ENCODE results near the gene ZFP90.

The ZFP90 gene

DNA sequence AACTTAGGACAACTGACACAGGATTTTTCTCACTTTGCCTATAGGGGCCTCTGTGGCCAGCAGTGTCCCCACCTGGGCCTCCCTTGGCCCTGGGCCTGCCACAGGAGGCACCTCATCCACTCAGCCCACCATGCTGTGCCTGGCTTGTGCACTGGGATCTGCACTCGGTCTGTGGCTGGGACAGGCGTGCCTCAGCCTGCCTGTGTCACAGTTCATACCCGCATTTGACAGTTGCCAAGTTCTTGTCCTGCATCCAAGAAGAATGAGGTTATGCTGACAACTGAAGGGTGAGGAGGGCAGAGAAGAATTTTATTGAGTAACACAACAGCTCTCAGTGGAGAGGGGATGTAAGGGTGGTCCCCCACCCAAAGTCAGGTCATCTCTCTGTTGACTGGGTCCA is 36.0 kb downstream of the ZFP90 start:
- Mint-ChIP-seq H3K4me1 (ENCODE audit: low read depth) (no peaks in the 10 kb centered on the region), H3K9me3 (peaks cover 89% of the 10 kb centered on the region), H3K27ac (no peak overlapping the region), H3K27me3 (no peaks in the 10 kb centered on the region), H3K4me3 (no peak overlapping the region), H3K36me3 (ENCODE audit: low read depth) (peaks cover 6% of the 10 kb centered on the region)
- intact Hi-C loops (cut with micrococcal nuclease), result no loop called here

GRCh38 chr16:68577352-68577853 is 38.3 kb downstream of the ZFP90 start:
- H3K4me3 Mint-ChIP-seq, result no peak overlapping the region
- H3K36me3 Mint-ChIP-seq (ENCODE audit: low read depth), result peaks cover 6% of the 10 kb centered on the region
- H3K9me3 Mint-ChIP-seq, result peaks cover 89% of the 10 kb centered on the region
- H3K27me3 Mint-ChIP-seq, result no peaks in the 10 kb centered on the region
- intact Hi-C loops (cut with micrococcal nuclease), result no loop called here
- H3K27ac Mint-ChIP-seq, result no peak overlapping the region
- no peaks in the 10 kb centered on the region for H3K4me1 Mint-ChIP-seq (ENCODE audit: low read depth)

GRCh38 chr16:68590201-68590994 is 51.3 kb downstream of the ZFP90 start:
- Mint-ChIP-seq H3K4me3 (no peak overlapping the region), H3K4me1 (ENCODE audit: low read depth) (peaks cover 5% of the 10 kb centered on the region), H3K27me3 (peaks cover 10% of the 10 kb centered on the region), H3K27ac (no peak overlapping the region), H3K36me3 (ENCODE audit: low read depth) (no peaks in the 10 kb centered on the region), H3K9me3 (no peaks in the 10 kb centered on the region)
- intact Hi-C loops (cut with micrococcal nuclease), result loop anchor here (2.0 kb wide), 1 partner anchor 62 kb away; no protein-coding TSS in a partner anchor

DNA sequence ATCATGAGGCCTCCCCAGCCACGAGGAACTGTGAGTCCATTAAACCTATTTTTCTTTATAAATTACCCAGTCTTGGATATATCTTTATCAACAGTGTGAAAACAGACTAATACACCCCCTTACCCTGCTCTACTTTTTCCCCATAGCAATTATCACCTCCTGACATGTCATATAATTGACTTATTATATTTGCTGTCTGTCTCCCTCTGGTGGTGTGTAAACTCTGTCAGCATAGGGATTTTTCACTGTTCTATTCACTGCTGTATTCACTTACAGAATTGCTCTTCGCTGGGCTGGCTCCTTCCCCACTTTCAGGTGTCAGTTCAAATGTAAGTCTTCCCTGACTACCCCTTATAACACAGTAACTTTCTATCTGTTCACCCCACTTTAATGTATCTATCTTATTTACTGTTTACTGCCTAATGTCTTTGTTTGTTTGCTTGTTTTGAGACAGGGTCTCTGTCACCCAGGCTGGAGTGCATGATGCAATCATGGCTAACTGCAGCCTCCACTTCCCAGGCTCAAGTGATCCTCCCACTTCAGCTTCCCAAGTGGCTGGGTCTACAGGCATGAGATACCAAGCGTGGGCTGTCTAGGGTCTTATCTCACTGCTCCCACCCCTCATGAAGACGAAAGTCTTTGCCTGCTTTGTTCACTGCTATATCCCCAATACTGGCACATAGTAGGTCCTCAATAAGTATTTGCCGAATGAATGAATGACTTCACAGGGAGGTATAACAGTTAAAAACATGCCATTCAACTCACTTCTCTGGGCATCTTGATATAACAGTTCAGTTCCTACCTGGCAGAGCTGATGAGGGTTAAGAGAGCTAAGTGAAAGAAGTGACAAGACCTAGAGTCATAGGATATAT is 53.6 kb downstream of the ZFP90 start:
- intact Hi-C loops (cut with micrococcal nuclease), result no loop called here
- no peak overlapping the region for H3K27ac Mint-ChIP-seq
- no peaks in the 10 kb centered on the region for H3K9me3 Mint-ChIP-seq
- peaks cover 10% of the 10 kb centered on the region for H3K27me3 Mint-ChIP-seq
- H3K4me3 Mint-ChIP-seq, result no peak overlapping the region
- no peaks in the 10 kb centered on the region for H3K36me3 Mint-ChIP-seq (ENCODE audit: low read depth)
- H3K4me1 Mint-ChIP-seq (ENCODE audit: low read depth), result peaks cover 5% of the 10 kb centered on the region

GRCh38 chr16:68596266-68596665 is 57.2 kb downstream of the ZFP90 start:
- H3K27ac Mint-ChIP-seq, result no peak overlapping the region
- intact Hi-C loops (cut with micrococcal nuclease), result no loop called here
- H3K4me1 Mint-ChIP-seq (ENCODE audit: low read depth), result no peaks in the 10 kb centered on the region
- H3K36me3 Mint-ChIP-seq (ENCODE audit: low read depth), result no peaks in the 10 kb centered on the region
- H3K9me3 Mint-ChIP-seq, result no peaks in the 10 kb centered on the region
- no peak overlapping the region for H3K4me3 Mint-ChIP-seq
- peaks cover 2% of the 10 kb centered on the region for H3K27me3 Mint-ChIP-seq

- H3K4me3 Mint-ChIP-seq, result no peak overlapping the region
- H3K27ac Mint-ChIP-seq, result no peak overlapping the region
- no peaks in the 10 kb centered on the region for H3K36me3 Mint-ChIP-seq (ENCODE audit: low read depth)
- intact Hi-C loops (cut with micrococcal nuclease), result no loop called here
- H3K4me1 Mint-ChIP-seq (ENCODE audit: low read depth), result no peaks in the 10 kb centered on the region
- no peaks in the 10 kb centered on the region for H3K9me3 Mint-ChIP-seq
- no peaks in the 10 kb centered on the region for H3K27me3 Mint-ChIP-seq
These were observed 60.5 kb downstream of the ZFP90 start for GRCh38 chr16:68599586-68599985.

- intact Hi-C loops (cut with micrococcal nuclease), result no loop called here
- no peaks in the 10 kb centered on the region for H3K36me3 Mint-ChIP-seq (ENCODE audit: low read depth)
These were observed 66.7 kb downstream of the ZFP90 start for GRCh38 chr16:68605746-68606145.

GRCh38 chr16:68607443-68607842 is 68.4 kb downstream of the ZFP90 start:
- Mint-ChIP-seq H3K4me1 (ENCODE audit: low read depth) (no peaks in the 10 kb centered on the region), H3K9me3 (no peaks in the 10 kb centered on the region), H3K27me3 (peaks cover 2% of the 10 kb centered on the region), H3K36me3 (ENCODE audit: low read depth) (no peaks in the 10 kb centered on the region), H3K4me3 (no peak overlapping the region), H3K27ac (no peak overlapping the region)
- intact Hi-C loops (cut with micrococcal nuclease), result no loop called here

More at GRCh38 chr16:68605746-68606145, 66.7 kb downstream of the ZFP90 start:
- Mint-ChIP-seq H3K4me3 (no peak overlapping the region), H3K4me1 (ENCODE audit: low read depth) (no peaks in the 10 kb centered on the region), H3K27me3 (peaks cover 2% of the 10 kb centered on the region), H3K27ac (no peak overlapping the region), H3K9me3 (no peaks in the 10 kb centered on the region)

- H3K36me3 Mint-ChIP-seq (ENCODE audit: low read depth), result no peaks in the 10 kb centered on the region
- H3K9me3 Mint-ChIP-seq, result no peaks in the 10 kb centered on the region
These were observed 69.2 kb downstream of the ZFP90 start for GRCh38 chr16:68608330-68608729.

GRCh38 chr16:68612996-68613395 is 73.9 kb downstream of the ZFP90 start:
- intact Hi-C loops (cut with micrococcal nuclease), result no loop called here
- Mint-ChIP-seq H3K9me3 (no peaks in the 10 kb centered on the region), H3K27me3 (peaks cover 3% of the 10 kb centered on the region), H3K27ac (no peak overlapping the region), H3K36me3 (ENCODE audit: low read depth) (no peaks in the 10 kb centered on the region), H3K4me1 (ENCODE audit: low read depth) (no peaks in the 10 kb centered on the region), H3K4me3 (no peak overlapping the region)

More at GRCh38 chr16:68608330-68608729, 69.2 kb downstream of the ZFP90 start:
- H3K27me3 Mint-ChIP-seq, result peaks cover 3% of the 10 kb centered on the region
- intact Hi-C loops (cut with micrococcal nuclease), result no loop called here
- H3K4me1 Mint-ChIP-seq (ENCODE audit: low read depth), result no peaks in the 10 kb centered on the region
- H3K27ac Mint-ChIP-seq, result no peak overlapping the region
- H3K4me3 Mint-ChIP-seq, result no peak overlapping the region

- Mint-ChIP-seq H3K9me3 (no peaks in the 10 kb centered on the region), H3K36me3 (ENCODE audit: low read depth) (no peaks in the 10 kb centered on the region), H3K27ac (no peak overlapping the region), H3K4me1 (ENCODE audit: low read depth) (no peaks in the 10 kb centered on the region), H3K27me3 (peaks cover 3% of the 10 kb centered on the region), H3K4me3 (no peak overlapping the region)
- intact Hi-C loops (cut with micrococcal nuclease), result no loop called here
These were observed 78.6 kb downstream of the ZFP90 start for GRCh38 chr16:68617734-68618133.
